Lower leg skin (tissue), 4 donors: Measurements from ENCODE around the gene NPTX2. TPM values are rescaled to one million over a fixed set of nuclear protein-coding genes. Genes with fewer than 3 reads are reported as not detected.
"Not testable (repeated sequence)": the region's sequence is repeated elsewhere in the genome, so short reads cannot be mapped to it uniquely, and the experiment has no call there.

Source experiments
- DNase-seq, 2 donors: peaks; one replicate each; pipeline ENCODE4 v3.0.0-alpha.2; 2019; ENCODE audit warnings: low spot score in 2 of 2
- H3K4me3 ChIP-seq: fragments of 200-600 bp; sonication (generic); 2 replicates; pipeline ENCODE4 v1.5.1; 2017; ENCODE audit warnings: mild to moderate bottlenecking, low read depth; ENCODE audit not compliant: poor library complexity, severe bottlenecking
- POLR2A ChIP-seq, 2 donors: fragments of 450-650 bp; IDR thresholded peaks; one replicate each; pipeline ENCODE4 v1.6.1; 2016 to 2017; ENCODE audit warnings: antibody characterized with exemption in 2 of 2, mild to moderate bottlenecking in 1 of 2, moderate library complexity in 1 of 2
- WGBS, 2 donors: methylation state at CpG; one replicate each; pipeline ENCODE4 v1.1.5; 2018; 5-methylcytosine and 5-hydroxymethylcytosine counted together
- intact Hi-C: fragments of 100-400 bp; cut with DNase I; formaldehyde crosslinking; loops from one replicate; pipeline ENCODE4 v1.15.0; 2023; ENCODE audit warnings: low total_unique reads
- total RNA-seq, 4 donors: library from RNA; depleted of rRNA; stranded (reverse); fragments of >200 nt; gene quantifications; one replicate each; pipeline ENCODE4 v1.1.0, GENCODE V29; 2016
- TF ChIP-seq, protein P1 (sequence below), 3 donors: fragments of 450-650 bp; IDR thresholded peaks; one replicate each; pipeline ENCODE4 v1.5.1; 2016; ENCODE audit warnings: antibody characterized with exemption in 3 of 3, mild to moderate bottlenecking in 3 of 3, moderate library complexity in 2 of 3

The NPTX2 gene
- total RNA-seq, 4 donors from 2014 or later = 4.2 to 17.6 (median 10.2) TPM

DNA sequence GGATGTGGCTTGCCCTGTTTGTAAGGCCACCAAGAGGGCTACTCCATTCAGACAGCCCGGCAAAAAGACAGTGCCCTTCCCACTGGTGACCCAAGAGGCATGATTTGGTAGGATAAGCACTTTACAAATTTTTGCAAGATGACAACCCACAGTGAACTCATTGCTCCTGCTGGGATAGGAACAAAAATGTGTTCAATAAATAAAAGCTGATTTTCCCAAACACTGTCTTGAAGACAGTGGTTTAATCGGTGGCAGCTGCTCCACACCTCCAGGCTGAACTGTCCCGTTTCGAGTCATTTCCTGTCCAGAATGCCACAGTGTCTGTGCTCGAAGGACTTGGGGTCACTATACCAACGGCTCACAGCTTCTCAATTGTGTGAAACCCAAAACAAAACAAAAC lies 45.1 kb upstream of the NPTX2 start:
- no peak overlapping the region for H3K4me3 ChIP-seq
- 47 to 52% methylated on average over 6 of the region's 6 CpGs for WGBS, 2 donors
- DNase-seq = peak in 1 of 2 donors; percentile 63
- TF ChIP-seq, protein P1, sequence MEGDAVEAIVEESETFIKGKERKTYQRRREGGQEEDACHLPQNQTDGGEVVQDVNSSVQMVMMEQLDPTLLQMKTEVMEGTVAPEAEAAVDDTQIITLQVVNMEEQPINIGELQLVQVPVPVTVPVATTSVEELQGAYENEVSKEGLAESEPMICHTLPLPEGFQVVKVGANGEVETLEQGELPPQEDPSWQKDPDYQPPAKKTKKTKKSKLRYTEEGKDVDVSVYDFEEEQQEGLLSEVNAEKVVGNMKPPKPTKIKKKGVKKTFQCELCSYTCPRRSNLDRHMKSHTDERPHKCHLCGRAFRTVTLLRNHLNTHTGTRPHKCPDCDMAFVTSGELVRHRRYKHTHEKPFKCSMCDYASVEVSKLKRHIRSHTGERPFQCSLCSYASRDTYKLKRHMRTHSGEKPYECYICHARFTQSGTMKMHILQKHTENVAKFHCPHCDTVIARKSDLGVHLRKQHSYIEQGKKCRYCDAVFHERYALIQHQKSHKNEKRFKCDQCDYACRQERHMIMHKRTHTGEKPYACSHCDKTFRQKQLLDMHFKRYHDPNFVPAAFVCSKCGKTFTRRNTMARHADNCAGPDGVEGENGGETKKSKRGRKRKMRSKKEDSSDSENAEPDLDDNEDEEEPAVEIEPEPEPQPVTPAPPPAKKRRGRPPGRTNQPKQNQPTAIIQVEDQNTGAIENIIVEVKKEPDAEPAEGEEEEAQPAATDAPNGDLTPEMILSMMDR (IDR thresholded peaks at IDR 0.05) = no peak
- TF ChIP-seq POLR2A (IDR thresholded peaks at IDR 0.05) = no peak
- intact Hi-C loops = no loop called here

DNA sequence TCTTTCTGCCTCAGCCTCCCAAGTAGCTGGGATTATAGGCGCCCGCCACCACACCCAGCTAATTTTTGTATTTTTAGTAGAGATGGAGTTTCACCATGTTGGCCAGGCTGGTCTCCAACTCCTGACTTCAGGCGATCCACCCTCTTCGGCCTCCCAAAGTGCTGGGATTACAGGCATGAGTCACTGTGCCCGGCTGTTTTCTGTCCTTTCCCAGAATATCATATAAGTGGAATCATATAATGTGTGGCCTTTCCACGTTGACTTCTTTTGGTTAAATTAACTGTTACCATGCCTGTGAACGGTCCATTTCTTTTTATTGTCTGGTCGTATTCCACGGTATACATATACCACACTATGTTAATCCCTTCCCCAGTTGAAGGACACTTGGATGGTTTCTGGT lies 44.4 kb upstream of the NPTX2 start:
- intact Hi-C loops, H3K4me3 ChIP-seq: not testable (repeated sequence)
- DNase-seq = peak in 1 of 2 donors; percentile 36
- 90 to 91% methylated on average over 9 of the region's 9 CpGs for WGBS, 2 donors

DNA sequence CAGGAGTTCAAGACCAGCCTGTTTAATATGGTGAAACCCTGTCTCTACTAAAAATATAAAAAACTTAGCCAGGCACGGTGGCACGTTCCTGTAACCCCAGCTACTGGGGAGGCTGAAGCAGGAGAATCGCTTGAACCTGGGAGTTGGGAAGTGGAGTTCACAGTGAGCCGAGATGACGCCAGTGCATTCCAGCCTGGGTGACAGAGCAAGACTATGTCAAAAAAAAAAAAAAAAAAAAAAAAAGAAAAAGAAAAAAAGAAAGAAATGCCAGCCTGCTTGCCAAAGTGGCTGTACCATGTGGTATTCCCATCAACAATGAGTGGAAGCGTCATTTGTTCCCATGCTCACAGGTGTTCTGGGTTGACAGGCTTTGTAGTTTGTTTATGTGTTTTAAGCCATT lies 43.3 kb upstream of the NPTX2 start:
- WGBS, 2 donors = 84 to 92% methylated on average over 6 of the region's 6 CpGs
- no peak overlapping the region for H3K4me3 ChIP-seq
- intact Hi-C loops = no loop called here
- no peak for DNase-seq
- TF ChIP-seq POLR2A (IDR thresholded peaks at IDR 0.05) = no peak
- TF ChIP-seq, protein P1 (IDR thresholded peaks at IDR 0.05) = no peak

DNA sequence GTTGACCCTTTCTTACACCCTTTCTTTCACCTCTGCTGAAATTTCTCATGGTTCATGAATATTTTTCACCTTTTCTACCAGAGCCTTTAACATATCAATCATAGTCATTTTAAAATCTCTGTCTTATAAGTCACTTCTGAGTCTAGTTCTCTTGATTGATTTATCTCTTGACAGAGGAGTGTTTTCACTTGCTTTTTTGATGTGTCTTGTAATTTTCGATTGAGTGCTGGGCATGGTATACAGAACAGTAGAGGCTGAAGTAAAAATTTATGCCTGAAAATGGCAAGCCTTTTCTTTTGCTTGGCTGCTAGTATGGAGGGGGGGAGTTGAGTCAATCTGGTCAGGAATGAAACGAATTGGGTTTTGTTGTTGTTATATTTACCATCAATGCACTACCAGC lies 41.2 kb upstream of the NPTX2 start:
- H3K4me3 ChIP-seq = no peak overlapping the region
- WGBS, 2 donors = 49 to 59% methylated on average over 2 of the region's 2 CpGs
- intact Hi-C loops = no loop called here
- TF ChIP-seq POLR2A (IDR thresholded peaks at IDR 0.05) = no peak
- TF ChIP-seq, protein P1 (IDR thresholded peaks at IDR 0.05) = no peak
- DNase-seq = no peak

DNA sequence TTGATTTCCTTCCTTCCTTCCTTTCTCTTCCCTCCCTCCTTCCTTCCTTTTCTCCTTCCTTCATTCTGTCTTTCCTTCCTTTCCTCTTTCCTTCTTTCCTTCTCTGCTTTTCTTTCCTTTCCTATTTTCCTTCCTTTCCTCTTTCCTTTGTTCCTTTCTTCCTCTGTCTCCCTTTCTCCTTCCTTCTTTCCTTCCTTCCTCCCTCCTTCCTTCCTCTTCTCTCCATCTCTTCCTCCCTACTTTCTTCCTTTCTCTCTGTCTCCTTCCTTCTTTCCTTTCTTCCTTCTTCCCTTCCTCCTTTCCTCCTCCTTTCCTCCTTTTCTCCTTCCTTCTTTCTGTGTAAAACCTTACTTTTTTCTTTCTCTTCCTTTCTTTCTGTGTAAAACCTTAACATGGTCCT lies 32.3 kb upstream of the NPTX2 start:
- no peak for DNase-seq
- H3K4me3 ChIP-seq = no peak overlapping the region
- TF ChIP-seq, protein P1 (IDR thresholded peaks at IDR 0.05) = no peak
- no peak for TF ChIP-seq POLR2A (IDR thresholded peaks at IDR 0.05)
- intact Hi-C loops = no loop called here

DNA sequence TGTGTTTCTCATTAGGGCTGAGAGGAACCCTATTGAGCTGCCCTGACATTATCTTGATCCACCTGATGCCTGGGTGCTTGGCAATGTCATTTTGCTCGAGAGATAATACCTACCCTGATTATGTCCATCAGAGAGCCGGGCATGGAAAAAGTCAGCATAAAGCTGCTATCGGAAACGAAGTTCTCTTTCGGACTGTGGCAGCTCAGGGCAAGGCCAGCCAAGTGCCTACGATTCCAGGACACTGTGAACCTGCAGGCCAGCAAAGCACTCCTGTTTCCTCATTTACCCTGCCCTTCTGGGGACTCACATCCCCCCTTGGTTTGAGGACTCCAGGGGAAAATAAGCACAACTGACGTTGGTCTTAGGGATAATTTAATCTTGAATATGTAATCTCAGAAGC lies 25.2 kb upstream of the NPTX2 start:
- H3K4me3 ChIP-seq = no peak overlapping the region
- no peak for DNase-seq
- WGBS, 2 donors = 79 to 83% methylated on average over 7 of the region's 7 CpGs
- TF ChIP-seq, protein P1 (IDR thresholded peaks at IDR 0.05) = no peak
- TF ChIP-seq POLR2A (IDR thresholded peaks at IDR 0.05) = no peak
- intact Hi-C loops = no loop called here
